WI38 (cell line): Measurements from ENCODE around the gene PIP5KL1.

Source experiments
- H3K4me3 ChIP-seq: 2 replicates; pipeline ENCODE4 v1.5.1; 2011; ENCODE audit warnings: low read depth, mild to moderate bottlenecking, control low read depth, low read length
- CTCF ChIP-seq: IDR thresholded peaks from 2 replicates; pipeline ENCODE4 v1.5.1; 2012; ENCODE audit warnings: low read depth, mild to moderate bottlenecking, control low read depth, low read length

PIP5KL1 gene

GRCh38 chr9:127930231-127931091, at the start of gene PIP5KL1:
PIP5KL1 (minus strand) TSS chr9:127930777; CDS start chr9:127930752, 25 bp downstream.
- peak within 1 kb of the TSS; percentile 67 for H3K4me3 ChIP-seq

GRCh38 chr9:127980060-127980705, 49.6 kb upstream of the PIP5KL1 start:
- peak overlapping the region; percentile 82 for H3K4me3 ChIP-seq
- TF ChIP-seq CTCF: no peak

More at GRCh38 chr9:127930231-127931091, at the start of gene PIP5KL1:
- TF ChIP-seq CTCF: peak; percentile 15; the same call in 1 of the 2 replicates

- peak overlapping the region; percentile 82 for H3K4me3 ChIP-seq
- TF ChIP-seq CTCF: no peak
Measured at GRCh38 chr9:127979333-127980059, 48.9 kb upstream of the PIP5KL1 start.

- no peak for TF ChIP-seq CTCF
- peak overlapping the region; percentile 82 for H3K4me3 ChIP-seq
Measured at GRCh38 chr9:127979015-127979332, 48.4 kb upstream of the PIP5KL1 start.

- H3K4me3 ChIP-seq: peak overlapping the region; percentile 82
- no peak for TF ChIP-seq CTCF
Measured at GRCh38 chr9:127977884-127978647, 47.5 kb upstream of the PIP5KL1 start.

GRCh38 chr9:127977009-127977883, 46.7 kb upstream of the PIP5KL1 start:
- TF ChIP-seq CTCF: no peak
- peak overlapping the region; percentile 82 for H3K4me3 ChIP-seq
